Cardiac septum (tissue), 1 donor: ENCODE measurements around the gene ARHGAP22. TPM values are rescaled to one million over a fixed set of nuclear protein-coding genes. Genes with fewer than 3 reads are reported as not detected.
"Not testable (repeated sequence)": the region's sequence is repeated elsewhere in the genome, so short reads cannot be mapped to it uniquely, and the experiment has no call there.

Experiments
- DNase-seq: peaks from one replicate; pipeline ENCODE4 v3.0.0-alpha.2; 2020; ENCODE audit warnings: low spot score
- intact Hi-C: fragments of 100-400 bp; cut with DNase I; formaldehyde crosslinking; loops from one replicate; pipeline ENCODE4 v1.14.0; 2022
- long read RNA-seq: library from polyadenylated mRNA; unstranded; transcript quantifications from one replicate; pipeline ENCODE4 v2.0.0, GENCODE V29; 2021
- total RNA-seq: library from RNA; stranded (reverse); fragmentation: NEBNext Ultra II Directional; extraction: Animal tissue kit (Norgen Biotek cat#: 25700); gene quantifications from one replicate; pipeline ENCODE4 v1.2.1, GENCODE V29; 2021
- donor health status: DM: no; HTN: no; CAD: no.

The ARHGAP22 gene, protein sequence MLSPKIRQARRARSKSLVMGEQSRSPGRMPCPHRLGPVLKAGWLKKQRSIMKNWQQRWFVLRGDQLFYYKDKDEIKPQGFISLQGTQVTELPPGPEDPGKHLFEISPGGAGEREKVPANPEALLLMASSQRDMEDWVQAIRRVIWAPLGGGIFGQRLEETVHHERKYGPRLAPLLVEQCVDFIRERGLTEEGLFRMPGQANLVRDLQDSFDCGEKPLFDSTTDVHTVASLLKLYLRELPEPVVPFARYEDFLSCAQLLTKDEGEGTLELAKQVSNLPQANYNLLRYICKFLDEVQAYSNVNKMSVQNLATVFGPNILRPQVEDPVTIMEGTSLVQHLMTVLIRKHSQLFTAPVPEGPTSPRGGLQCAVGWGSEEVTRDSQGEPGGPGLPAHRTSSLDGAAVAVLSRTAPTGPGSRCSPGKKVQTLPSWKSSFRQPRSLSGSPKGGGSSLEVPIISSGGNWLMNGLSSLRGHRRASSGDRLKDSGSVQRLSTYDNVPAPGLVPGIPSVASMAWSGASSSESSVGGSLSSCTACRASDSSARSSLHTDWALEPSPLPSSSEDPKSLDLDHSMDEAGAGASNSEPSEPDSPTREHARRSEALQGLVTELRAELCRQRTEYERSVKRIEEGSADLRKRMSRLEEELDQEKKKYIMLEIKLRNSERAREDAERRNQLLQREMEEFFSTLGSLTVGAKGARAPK
- total RNA-seq = 4.4 TPM
- long read RNA-seq, partial matches to known transcripts = 1 of 4 reads
- long read RNA-seq, other reads (novel, unspliced or antisense) = 2 of 4 reads

- intact Hi-C loops = loop anchor here (5.0 kb wide), 1 partner anchor 52 kb away; no protein-coding TSS in a partner anchor
- peak; percentile 75 for DNase-seq
Measured at GRCh38 chr10:48604991-48605508, at the start of gene ARHGAP22. Gene ARHGAP22 (minus strand): TSS chr10:48605073. CDS start chr10:48604796, 277 bp downstream.

DNA sequence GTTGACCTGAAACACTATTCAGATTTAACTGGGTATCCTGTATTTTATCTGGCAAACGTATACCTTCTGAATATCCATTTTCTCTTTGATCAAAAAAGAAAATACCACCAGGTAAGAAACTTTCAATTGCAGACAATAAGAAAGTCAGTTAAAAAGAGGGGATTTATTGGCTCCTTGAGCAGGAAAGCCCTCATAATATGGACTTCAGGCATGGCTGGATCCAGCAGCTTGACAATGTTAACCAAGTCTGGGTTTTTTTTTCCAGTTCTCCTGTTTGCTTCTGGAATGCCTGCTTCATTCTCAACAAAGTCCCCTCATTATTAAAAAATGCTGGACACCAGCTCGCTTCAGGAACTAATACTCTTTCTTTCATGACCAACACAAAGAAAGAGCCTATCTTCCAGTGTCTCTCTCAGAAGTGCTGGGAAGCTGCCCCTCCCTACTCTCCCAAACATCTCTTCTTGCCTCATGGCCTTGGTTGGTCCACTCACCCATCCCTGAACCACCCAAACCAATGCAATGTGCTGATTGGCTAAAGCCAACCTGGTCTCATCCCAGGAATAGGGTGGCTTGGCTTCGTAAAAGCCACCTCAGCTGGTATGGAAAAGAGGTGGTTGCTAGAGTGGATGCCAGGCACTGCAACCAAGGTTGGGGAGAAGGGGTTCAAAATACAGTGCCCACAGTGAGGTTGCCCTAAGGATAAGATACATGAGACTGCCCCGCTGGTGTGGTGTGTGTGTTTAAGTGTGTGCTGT is 49.2 kb upstream of the ARHGAP22 start:
- DNase-seq = no peak

GRCh38 chr10:48653347-48653746 is 48.5 kb upstream of the ARHGAP22 start:
- no peak for DNase-seq
- intact Hi-C loops = no loop called here

More for the DNA sequence above, 49.2 kb upstream of the ARHGAP22 start:
- intact Hi-C loops = no loop called here

- intact Hi-C loops = no loop called here
- no peak for DNase-seq
Measured at GRCh38 chr10:48652344-48652743, 47.5 kb upstream of the ARHGAP22 start.

DNA sequence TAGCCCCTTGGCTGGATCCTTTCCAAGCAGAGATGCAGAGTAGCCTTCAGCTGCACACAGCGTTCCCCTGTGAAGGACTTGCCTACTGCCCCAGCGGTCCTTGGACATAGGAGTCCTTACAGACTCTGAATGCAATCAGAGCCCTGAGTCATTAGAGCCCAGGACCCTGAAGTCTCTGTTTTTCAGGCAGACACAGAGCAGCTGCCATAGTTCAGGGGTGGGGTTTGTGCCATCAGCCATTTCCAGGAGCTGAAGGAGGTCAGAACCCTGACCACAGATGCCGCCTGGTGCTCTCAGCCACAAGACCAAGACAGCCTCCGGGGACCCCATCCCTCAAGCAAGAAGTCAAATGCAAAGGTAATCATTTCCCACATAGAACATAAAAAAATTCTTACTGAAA is 47.0 kb upstream of the ARHGAP22 start:
- no peak for DNase-seq
- intact Hi-C loops = no loop called here

- intact Hi-C loops = no loop called here
Measured at GRCh38 chr10:48651293-48651692, 46.4 kb upstream of the ARHGAP22 start.

DNA sequence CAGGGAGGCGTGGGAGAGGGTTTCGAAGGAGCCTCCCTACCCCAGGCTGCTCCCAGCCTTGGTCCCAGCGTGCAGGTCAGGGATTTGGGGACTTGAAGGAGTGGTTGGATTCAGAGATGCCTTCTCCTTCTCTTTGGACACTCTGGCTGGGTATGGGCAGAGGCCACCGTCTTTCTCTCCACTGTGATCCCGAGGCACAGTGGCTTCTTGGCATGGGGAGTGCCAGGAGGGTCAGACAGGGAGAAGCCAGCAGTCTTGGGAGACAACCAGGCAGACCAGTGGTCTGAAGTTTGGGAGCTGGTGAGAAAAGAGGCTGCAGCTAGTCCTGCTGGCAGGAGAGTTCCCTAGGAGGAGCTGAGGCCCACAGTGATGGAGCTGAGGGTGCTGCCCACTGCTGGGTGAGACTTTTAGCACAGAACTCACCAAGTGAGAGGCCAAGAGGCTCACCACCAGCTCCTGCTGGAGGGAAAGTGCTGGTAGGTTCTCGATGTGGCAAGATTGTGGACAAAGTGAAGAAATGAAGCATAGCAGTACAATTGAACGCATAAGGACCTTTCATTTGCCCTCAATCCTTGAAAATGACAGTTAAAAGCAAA is 44.6 kb upstream of the ARHGAP22 start:
- intact Hi-C loops = no loop called here
- DNase-seq = no peak

More at GRCh38 chr10:48651293-48651692, 46.4 kb upstream of the ARHGAP22 start:
- no peak for DNase-seq

GRCh38 chr10:48648172-48648942 is 43.5 kb upstream of the ARHGAP22 start:
- DNase-seq = no peak
- intact Hi-C loops = no loop called here

DNA sequence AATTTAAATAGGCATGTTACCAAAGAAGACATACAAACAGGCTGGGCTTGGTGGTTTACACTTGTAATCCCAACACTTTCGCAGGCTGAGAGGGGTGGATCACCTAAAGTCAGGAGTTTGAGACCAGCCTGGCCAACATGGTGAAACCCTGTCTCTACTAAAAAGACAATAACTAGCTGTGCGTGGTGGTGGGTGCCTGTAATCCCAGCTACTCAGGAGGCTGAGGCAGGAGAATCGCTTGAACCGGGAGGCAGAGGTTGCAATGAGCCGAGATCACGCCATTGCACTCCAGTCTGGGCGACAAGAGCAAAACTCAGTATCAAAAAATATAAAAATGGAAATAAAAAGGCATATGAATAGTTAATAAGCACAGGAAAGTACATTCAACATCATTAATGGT is 42.2 kb upstream of the ARHGAP22 start:
- intact Hi-C loops, DNase-seq: not testable (repeated sequence)

DNA sequence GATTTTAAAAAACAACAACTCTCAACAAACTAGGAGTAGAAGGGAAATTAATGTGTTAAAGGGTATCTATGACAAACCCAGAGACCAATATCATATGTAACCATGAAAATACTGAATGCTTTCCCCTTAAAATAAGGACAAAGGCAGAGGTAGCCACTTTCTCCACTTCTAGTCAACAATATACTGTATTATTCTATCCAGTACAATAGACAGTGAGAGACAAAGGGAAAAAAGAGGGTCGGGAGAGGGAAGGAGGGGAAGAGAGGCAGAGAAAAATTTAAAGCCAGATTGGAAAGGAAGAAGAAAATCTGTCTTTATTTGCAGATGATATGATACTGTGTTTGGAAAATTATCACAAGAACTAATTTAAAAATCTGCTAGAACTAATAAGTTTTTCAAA is 40.7 kb upstream of the ARHGAP22 start:
- no peak for DNase-seq
- intact Hi-C loops = no loop called here

GRCh38 chr10:48641099-48641690 is 36.3 kb upstream of the ARHGAP22 start:
- intact Hi-C loops, DNase-seq: not testable (repeated sequence)

DNA sequence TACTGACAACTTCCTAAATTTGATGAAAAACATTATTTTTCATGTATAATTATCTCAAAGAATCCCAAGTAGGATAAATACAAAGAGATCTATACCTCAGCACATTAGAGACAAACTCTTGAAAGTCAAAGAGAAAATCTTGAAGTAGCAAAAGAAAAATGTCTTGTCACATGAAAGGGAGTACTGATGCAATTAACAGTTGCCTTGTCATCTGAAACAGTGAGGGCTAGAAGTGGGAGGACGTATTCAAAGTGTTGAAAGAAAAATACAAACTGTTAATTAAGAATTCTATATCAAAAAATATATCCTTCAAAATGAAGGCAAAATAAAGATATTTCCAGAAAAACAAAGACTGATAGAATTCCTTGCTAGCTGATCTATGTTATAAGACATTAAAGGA is 35.5 kb upstream of the ARHGAP22 start:
- intact Hi-C loops = no loop called here
- no peak for DNase-seq

DNA sequence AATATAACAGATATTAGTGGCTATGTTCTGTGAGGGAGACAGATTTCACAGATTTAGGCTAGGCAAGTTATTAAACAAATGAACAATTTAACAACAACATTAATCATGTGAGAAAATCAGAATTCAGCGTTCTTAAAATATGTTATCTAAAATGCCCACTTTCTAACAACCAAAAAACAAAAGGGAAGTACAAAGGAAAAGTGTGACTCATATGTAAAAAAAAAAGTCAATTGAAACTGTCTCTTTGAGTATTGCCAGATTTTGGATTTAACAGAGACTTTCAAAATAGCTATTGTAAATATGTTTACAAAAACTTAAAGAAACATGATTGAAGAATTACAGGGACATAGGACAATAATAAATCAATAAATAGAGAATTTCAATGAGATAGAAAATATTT is 34.8 kb upstream of the ARHGAP22 start:
- DNase-seq = no peak
- intact Hi-C loops = no loop called here

DNA sequence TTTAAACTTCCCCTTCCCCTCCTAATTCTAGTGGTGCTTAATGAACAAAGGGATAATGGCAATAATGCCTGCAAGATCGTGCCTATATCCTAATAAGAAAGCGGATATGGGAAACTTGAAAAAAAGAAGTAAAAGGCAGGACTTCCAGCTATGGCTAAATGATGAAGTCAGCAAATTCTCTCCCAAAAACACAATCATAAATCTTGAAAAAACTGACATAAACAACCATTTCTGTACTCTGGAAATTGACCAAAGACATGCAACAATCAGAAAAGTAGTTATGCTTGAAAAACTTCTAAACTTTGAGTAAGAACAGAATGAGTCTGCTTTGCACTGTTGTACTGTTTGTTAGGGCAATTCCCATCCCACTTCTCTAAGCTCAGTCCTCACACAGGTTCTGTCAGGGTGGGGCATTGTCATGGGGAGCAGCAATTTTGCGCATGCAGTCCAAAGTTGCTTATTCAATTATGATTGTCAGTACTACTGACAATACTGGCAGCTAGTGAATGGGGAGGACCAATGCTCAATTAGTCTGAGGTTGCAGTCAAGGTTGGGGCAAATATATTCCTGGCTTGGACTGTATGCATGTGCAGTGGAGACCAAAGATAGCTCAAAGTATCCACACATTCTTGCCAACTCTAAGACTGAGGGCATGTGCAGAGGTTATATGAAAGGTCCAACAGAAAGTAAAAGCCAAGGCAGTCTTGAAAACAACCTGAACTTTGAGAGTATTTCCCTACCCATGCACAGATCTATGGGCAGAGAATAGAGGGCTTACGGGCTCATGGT is 34.1 kb upstream of the ARHGAP22 start:
- intact Hi-C loops = no loop called here
- no peak for DNase-seq

DNA sequence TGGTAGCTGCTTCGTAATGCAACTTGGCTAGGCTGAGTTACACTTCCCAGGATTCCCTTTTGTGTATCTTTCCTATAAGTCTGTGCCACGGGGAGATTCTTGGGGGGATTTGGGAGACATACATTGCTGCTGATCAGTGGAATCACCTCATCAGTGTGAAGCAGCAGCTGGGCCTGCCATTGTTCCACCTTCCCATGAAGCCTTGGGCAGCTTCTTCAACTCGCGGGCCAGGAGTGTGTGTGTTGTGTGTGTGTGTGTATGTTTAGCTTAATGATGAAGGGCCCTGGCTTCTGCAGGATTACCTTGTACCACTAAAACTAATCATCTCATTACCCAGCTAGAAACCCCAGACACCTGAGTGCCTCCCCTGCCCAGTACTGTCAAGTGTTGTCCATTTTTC is 33.3 kb upstream of the ARHGAP22 start:
- intact Hi-C loops = no loop called here

GRCh38 chr10:48636901-48637300 is 32.0 kb upstream of the ARHGAP22 start:
- no peak for DNase-seq
- intact Hi-C loops = no loop called here

More for the DNA sequence above, 33.3 kb upstream of the ARHGAP22 start:
- no peak for DNase-seq

DNA sequence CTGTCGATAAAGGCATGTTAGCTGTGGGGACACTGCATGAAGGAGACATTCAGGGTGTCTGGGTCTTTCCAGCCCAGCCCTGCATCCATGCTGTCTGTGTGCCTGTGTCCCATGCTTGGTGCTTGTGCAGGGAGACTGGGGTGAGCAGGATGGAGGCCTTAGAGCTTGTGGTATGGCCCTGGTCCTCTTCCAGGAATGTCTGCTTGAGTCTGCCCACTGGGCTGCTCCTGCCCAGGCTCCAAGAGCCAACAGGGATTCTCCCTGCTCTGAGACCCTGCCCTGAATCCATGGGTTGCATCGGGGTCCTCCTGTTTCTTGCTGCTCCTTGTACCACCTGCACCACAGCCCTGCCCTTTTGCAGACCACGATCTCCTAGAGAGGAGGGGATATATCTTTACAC is 31.4 kb upstream of the ARHGAP22 start:
- no peak for DNase-seq
- intact Hi-C loops = no loop called here
